GM19238 (cell line): ENCODE measurements around the gene RTP4.

Experiments used
- DNase-seq: peaks from one replicate; pipeline ENCODE4 v3.0.0; 2011; ENCODE audit warnings: low spot score; ENCODE audit not compliant: insufficient read length

Gene RTP4

GRCh38 chr3:187368251-187369088 lies at the start of gene RTP4:
RTP4 (plus strand) TSS chr3:187368385; CDS start chr3:187368442, 57 bp downstream.
- peak; percentile 16 for DNase-seq

GRCh38 chr3:187318819-187319616 lies 49.2 kb upstream of the RTP4 start:
- no peak for DNase-seq

GRCh38 chr3:187319699-187320302 lies 48.4 kb upstream of the RTP4 start:
- DNase-seq: peak; percentile 40

GRCh38 chr3:187321766-187322165 lies 46.4 kb upstream of the RTP4 start:
- DNase-seq: no peak

- DNase-seq: no peak
Observed at GRCh38 chr3:187322291-187322690, 45.9 kb upstream of the RTP4 start.

GRCh38 chr3:187323091-187323490 lies 45.1 kb upstream of the RTP4 start:
- no peak for DNase-seq

GRCh38 chr3:187325632-187326031 lies 42.6 kb upstream of the RTP4 start:
- DNase-seq: no peak

GRCh38 chr3:187327845-187328244 lies 40.3 kb upstream of the RTP4 start:
- DNase-seq: no peak

- DNase-seq: no peak
Observed at GRCh38 chr3:187328691-187329090, 39.5 kb upstream of the RTP4 start.

GRCh38 chr3:187334904-187335303 lies 33.3 kb upstream of the RTP4 start:
- DNase-seq: no peak

- no peak for DNase-seq
Observed at GRCh38 chr3:187336322-187336721, 31.9 kb upstream of the RTP4 start.

- no peak for DNase-seq
Observed at GRCh38 chr3:187340578-187340977, 27.6 kb upstream of the RTP4 start.

- DNase-seq: no peak
Observed at GRCh38 chr3:187342255-187342654, 25.9 kb upstream of the RTP4 start.

GRCh38 chr3:187343670-187344069 lies 24.5 kb upstream of the RTP4 start:
- DNase-seq: no peak

- DNase-seq: no peak
Observed at GRCh38 chr3:187352581-187353575, 15.3 kb upstream of the RTP4 start.

GRCh38 chr3:187358068-187358467 lies 10.1 kb upstream of the RTP4 start:
- DNase-seq: no peak

- DNase-seq: no peak
Observed at GRCh38 chr3:187359798-187360486, 8.2 kb upstream of the RTP4 start.

GRCh38 chr3:187360596-187360995 lies 7.6 kb upstream of the RTP4 start:
- DNase-seq: no peak

GRCh38 chr3:187361835-187362234 lies 6.3 kb upstream of the RTP4 start:
- peak; percentile 5 for DNase-seq

- DNase-seq: no peak
Observed at GRCh38 chr3:187367561-187368103, 553 bp upstream of the RTP4 start.
